ENCODE data around the gene KAT6B.
"Not testable (repeated sequence)": the region's sequence is repeated elsewhere in the genome, so short reads cannot be mapped to it uniquely, and the experiment has no call there.

KAT6B gene

DNA sequence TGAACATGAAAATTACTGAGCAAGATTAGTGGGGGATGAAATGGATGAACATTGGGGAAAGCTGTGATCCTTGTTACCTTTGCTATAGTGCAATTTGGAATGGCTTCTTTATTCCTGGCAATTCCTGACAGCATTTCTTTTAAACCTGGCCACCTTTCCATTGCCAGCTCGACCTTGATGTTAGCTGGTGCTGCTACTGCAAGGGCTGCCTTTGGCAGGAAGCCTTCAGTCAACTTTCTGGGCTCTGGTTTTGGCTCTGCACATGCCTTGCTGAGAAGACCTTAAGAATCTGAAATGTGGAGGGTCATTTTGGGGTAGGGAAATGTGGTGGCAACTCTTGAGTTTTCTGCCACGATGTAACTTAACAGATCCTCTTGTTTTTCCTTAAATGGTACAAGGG lies 64.7 kb downstream of the KAT6B start:
- no peak overlapping the region for H3K4me3 ChIP-seq (ENCODE audit: low read depth, low read length)
- H3K27ac ChIP-seq (ENCODE audit: extremely low read depth, low read depth, low read length): no peak overlapping the region
- H3K9me3 ChIP-seq (ENCODE audit: control insufficient read depth, insufficient read depth, low read depth, low read length): no peaks in the 10 kb centered on the region
- ChIA-PET CTCF (interaction anchor here (0.7 kb wide), 1 partner anchor 50 kb away, joined by 3 read pairs; no protein-coding TSS in a partner anchor), POLR2A (no interaction called here)
- no peaks in the 10 kb centered on the region for H3K36me3 ChIP-seq (ENCODE audit: control insufficient read depth in 2 of 2, insufficient read depth in 1 of 2, low read length in 2 of 2)
- TF ChIP-seq ZNF600 (tag by site-specific recombination; IDR thresholded peaks at IDR 0.05) (no peak), ZBTB17 (tag by site-specific recombination; IDR thresholded peaks at IDR 0.05) (0 out of 2 replicates have a peak, but pooled peaks have one; percentile 12)
- H3K4me1 ChIP-seq (ENCODE audit: control insufficient read depth, insufficient read depth, low read length): 0 out of 2 replicates have a peak, but pooled peaks cover 3% of the 10 kb centered on the region

DNA sequence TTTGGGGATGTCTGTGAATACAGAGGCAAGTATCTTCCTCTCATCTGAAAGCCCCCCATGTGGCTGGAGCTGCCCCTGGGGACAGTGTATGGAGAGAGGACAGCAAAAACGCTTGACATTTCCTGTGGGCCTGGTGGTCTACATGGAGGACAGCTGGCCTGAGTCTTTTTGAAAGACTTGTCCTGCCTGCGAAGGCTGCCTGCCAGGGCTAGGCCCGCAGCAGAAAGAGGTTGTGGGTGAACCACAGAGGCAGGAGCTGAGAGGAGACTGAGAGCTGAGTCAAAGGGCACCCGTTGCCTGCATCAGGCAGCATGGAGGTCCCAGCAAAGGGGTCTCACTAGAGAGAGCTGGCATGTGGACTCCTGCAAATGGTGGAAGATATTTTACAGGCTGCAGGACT lies 66.4 kb downstream of the KAT6B start:
- CTCF ChIA-PET: interaction anchor here (0.5 to 1.1 kb wide), 6 partner anchors 28 to 645 kb away, joined by 3 to 9 read pairs (median 3); no protein-coding TSS in a partner anchor
- H3K9me3 ChIP-seq (ENCODE audit: control insufficient read depth, insufficient read depth, low read depth, low read length): no peaks in the 10 kb centered on the region
- H3K36me3 ChIP-seq (ENCODE audit: control insufficient read depth in 2 of 2, insufficient read depth in 1 of 2, low read length in 2 of 2): no peaks in the 10 kb centered on the region
- POLR2A ChIA-PET: no interaction called here
- peaks cover 19% of the 10 kb centered on the region for H3K4me1 ChIP-seq (ENCODE audit: control insufficient read depth, insufficient read depth, low read length)
- TF ChIP-seq KLF16 (tag by site-specific recombination; IDR thresholded peaks at IDR 0.05) (no peak), ZNF544 (tag by site-specific recombination; IDR thresholded peaks at IDR 0.05) (no peak), ZNF404 (tag by site-specific recombination; IDR thresholded peaks at IDR 0.05) (no peak), ZBTB17 (tag by site-specific recombination; IDR thresholded peaks at IDR 0.05) (no peak), ZNF549 (tag by site-specific recombination; IDR thresholded peaks at IDR 0.05) (no peak), ZNF146 (tag by site-specific recombination; IDR thresholded peaks at IDR 0.05) (no peak), ZNF112 (tag by site-specific recombination; IDR thresholded peaks at IDR 0.05) (no peak), ZBTB7A (tag by site-specific recombination; IDR thresholded peaks at IDR 0.05; ENCODE audit: low read depth) (no peak), ZNF791 (tag by site-specific recombination; IDR thresholded peaks at IDR 0.05) (no peak), ZNF510 (tag by site-specific recombination; IDR thresholded peaks at IDR 0.05; ENCODE audit: insufficient replicate concordance) (no peak)
- TF ChIP-seq, protein P1, sequence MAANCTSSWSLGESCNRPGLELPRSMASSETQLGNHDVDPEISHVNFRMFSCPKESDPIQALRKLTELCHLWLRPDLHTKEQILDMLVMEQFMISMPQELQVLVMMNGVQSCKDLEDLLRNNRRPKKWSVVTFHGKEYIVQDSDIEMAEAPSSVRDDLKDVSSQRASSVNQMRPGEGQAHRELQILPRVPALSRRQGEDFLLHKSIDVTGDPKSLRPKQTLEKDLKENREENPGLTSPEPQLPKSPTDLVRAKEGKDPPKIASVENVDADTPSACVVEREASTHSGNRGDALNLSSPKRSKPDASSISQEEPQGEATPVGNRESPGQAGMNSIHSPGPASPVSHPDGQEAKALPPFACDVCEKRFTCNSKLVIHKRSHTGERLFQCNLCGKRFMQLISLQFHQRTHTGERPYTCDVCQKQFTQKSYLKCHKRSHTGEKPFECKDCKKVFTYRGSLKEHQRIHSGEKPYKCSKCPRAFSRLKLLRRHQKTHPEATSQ (tag by site-specific recombination; IDR thresholded peaks at IDR 0.05): no peak
- TF ChIP-seq, protein P2, sequence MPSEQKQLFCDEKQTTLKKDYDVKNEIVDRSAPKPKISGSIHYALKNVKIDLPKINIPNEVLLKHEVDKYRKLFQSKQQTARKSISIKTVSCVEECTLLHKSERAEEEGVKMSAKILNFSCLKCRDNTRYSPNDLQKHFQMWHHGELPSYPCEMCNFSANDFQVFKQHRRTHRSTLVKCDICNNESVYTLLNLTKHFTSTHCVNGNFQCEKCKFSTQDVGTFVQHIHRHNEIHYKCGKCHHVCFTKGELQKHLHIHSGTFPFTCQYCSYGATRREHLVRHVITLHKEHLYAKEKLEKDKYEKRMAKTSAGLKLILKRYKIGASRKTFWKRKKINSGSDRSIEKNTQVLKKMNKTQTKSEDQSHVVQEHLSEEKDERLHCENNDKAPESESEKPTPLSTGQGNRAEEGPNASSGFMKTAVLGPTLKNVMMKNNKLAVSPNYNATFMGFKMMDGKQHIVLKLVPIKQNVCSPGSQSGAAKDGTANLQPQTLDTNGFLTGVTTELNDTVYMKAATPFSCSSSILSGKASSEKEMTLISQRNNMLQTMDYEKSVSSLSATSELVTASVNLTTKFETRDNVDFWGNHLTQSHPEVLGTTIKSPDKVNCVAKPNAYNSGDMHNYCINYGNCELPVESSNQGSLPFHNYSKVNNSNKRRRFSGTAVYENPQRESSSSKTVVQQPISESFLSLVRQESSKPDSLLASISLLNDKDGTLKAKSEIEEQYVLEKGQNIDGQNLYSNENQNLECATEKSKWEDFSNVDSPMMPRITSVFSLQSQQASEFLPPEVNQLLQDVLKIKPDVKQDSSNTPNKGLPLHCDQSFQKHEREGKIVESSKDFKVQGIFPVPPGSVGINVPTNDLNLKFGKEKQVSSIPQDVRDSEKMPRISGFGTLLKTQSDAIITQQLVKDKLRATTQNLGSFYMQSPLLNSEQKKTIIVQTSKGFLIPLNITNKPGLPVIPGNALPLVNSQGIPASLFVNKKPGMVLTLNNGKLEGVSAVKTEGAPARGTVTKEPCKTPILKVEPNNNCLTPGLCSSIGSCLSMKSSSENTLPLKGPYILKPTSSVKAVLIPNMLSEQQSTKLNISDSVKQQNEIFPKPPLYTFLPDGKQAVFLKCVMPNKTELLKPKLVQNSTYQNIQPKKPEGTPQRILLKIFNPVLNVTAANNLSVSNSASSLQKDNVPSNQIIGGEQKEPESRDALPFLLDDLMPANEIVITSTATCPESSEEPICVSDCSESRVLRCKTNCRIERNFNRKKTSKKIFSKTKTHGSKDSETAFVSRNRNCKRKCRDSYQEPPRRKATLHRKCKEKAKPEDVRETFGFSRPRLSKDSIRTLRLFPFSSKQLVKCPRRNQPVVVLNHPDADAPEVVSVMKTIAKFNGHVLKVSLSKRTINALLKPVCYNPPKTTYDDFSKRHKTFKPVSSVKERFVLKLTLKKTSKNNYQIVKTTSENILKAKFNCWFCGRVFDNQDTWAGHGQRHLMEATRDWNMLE (tag by site-specific recombination; conservative IDR thresholded peaks at IDR 0.05; ENCODE audit: low read depth): no peak
- TF ChIP-seq, protein P3, sequence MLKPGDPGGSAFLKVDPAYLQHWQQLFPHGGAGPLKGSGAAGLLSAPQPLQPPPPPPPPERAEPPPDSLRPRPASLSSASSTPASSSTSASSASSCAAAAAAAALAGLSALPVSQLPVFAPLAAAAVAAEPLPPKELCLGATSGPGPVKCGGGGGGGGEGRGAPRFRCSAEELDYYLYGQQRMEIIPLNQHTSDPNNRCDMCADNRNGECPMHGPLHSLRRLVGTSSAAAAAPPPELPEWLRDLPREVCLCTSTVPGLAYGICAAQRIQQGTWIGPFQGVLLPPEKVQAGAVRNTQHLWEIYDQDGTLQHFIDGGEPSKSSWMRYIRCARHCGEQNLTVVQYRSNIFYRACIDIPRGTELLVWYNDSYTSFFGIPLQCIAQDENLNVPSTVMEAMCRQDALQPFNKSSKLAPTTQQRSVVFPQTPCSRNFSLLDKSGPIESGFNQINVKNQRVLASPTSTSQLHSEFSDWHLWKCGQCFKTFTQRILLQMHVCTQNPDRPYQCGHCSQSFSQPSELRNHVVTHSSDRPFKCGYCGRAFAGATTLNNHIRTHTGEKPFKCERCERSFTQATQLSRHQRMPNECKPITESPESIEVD (tag by site-specific recombination; IDR thresholded peaks at IDR 0.05): no peak
- TF ChIP-seq, protein P4, sequence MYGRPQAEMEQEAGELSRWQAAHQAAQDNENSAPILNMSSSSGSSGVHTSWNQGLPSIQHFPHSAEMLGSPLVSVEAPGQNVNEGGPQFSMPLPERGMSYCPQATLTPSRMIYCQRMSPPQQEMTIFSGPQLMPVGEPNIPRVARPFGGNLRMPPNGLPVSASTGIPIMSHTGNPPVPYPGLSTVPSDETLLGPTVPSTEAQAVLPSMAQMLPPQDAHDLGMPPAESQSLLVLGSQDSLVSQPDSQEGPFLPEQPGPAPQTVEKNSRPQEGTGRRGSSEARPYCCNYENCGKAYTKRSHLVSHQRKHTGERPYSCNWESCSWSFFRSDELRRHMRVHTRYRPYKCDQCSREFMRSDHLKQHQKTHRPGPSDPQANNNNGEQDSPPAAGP (tag by site-specific recombination; IDR thresholded peaks at IDR 0.05): no peak
- TF ChIP-seq, protein P5, sequence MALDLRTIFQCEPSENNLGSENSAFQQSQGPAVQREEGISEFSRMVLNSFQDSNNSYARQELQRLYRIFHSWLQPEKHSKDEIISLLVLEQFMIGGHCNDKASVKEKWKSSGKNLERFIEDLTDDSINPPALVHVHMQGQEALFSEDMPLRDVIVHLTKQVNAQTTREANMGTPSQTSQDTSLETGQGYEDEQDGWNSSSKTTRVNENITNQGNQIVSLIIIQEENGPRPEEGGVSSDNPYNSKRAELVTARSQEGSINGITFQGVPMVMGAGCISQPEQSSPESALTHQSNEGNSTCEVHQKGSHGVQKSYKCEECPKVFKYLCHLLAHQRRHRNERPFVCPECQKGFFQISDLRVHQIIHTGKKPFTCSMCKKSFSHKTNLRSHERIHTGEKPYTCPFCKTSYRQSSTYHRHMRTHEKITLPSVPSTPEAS (tag by site-specific recombination; IDR thresholded peaks at IDR 0.05): no peak
- H3K4me3 ChIP-seq (ENCODE audit: low read depth, low read length): no peak overlapping the region
- no peak overlapping the region for H3K27ac ChIP-seq (ENCODE audit: extremely low read depth, low read depth, low read length)

DNA sequence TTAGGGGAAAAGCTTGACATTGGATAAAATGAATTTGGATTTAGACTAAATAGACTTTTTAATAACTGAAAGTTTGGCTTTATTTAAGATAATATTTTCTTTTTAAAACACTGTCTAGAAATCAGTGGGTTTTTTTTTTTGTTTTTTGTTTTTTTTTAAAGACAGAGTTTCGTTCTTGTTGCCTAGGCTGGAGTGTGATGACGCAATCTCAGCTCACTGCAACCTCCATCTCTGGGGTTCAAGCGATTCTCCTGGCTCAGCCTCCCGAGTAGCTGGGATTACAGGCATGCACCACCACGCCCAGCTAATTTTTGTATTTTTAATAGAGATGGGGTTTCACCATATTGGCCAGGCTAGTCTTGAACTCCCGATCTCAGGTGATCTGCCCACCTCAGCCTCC lies 66.9 kb downstream of the KAT6B start:
- H3K36me3 ChIP-seq (ENCODE audit: control insufficient read depth in 2 of 2, insufficient read depth in 1 of 2, low read length in 2 of 2); H3K4me3 ChIP-seq (ENCODE audit: low read depth, low read length); POLR2A ChIA-PET; H3K9me3 ChIP-seq (ENCODE audit: control insufficient read depth, insufficient read depth, low read depth, low read length); H3K27ac ChIP-seq (ENCODE audit: extremely low read depth, low read depth, low read length): not testable (repeated sequence)
- peaks cover 24% of the 10 kb centered on the region for H3K4me1 ChIP-seq (ENCODE audit: control insufficient read depth, insufficient read depth, low read length)
- CTCF ChIA-PET: interaction anchor here (0.5 to 1.1 kb wide), 6 partner anchors 28 to 645 kb away, joined by 3 to 9 read pairs (median 3); no protein-coding TSS in a partner anchor

Measured in HEK293 (cell line).